HAP-1 (cell line): ENCODE results near the gene APOA1.

Experiments
- DNase-seq, 2 experiments: peaks; one replicate each; pipeline ENCODE4 v3.0.0-alpha.2; 2016 to 2020; ENCODE audit warnings: low spot score in 2 of 2
- H3K27me3 ChIP-seq: fragments of 250-450 bp; sonication (Bioruptor Pico); 2 replicates; pipeline ENCODE4 v1.5.1; 2020; ENCODE audit warnings: low read depth, mild to moderate bottlenecking, moderate library complexity
- H3K36me3 ChIP-seq: fragments of 250-450 bp; sonication (Bioruptor Pico); replicated peaks from 2 replicates; pipeline ENCODE4 v1.5.1; 2020; ENCODE audit warnings: mild to moderate bottlenecking
- H3K4me1 ChIP-seq: fragments of 250-450 bp; sonication (Bioruptor Pico); 2 replicates; pipeline ENCODE4 v1.5.1; 2020; ENCODE audit warnings: mild to moderate bottlenecking
- H3K4me3 ChIP-seq: fragments of 250-450 bp; sonication (Bioruptor Pico); 2 replicates; pipeline ENCODE4 v1.5.1; 2020; ENCODE audit warnings: mild to moderate bottlenecking, moderate library complexity
- H3K9me3 ChIP-seq: fragments of 250-450 bp; sonication (Bioruptor Pico); 2 replicates; pipeline ENCODE4 v1.5.1; 2020; ENCODE audit warnings: mild to moderate bottlenecking, moderate library complexity
- in situ Hi-C: fragments of 300-500 bp; cut with MboI; formaldehyde crosslinking; loops from 3 replicates; pipeline ENCODE4 v1.14.3; 2020; ENCODE audit warnings: low sequenced_read_pairs, inconsistent platforms, mixed read lengths

The APOA1 gene

DNA sequence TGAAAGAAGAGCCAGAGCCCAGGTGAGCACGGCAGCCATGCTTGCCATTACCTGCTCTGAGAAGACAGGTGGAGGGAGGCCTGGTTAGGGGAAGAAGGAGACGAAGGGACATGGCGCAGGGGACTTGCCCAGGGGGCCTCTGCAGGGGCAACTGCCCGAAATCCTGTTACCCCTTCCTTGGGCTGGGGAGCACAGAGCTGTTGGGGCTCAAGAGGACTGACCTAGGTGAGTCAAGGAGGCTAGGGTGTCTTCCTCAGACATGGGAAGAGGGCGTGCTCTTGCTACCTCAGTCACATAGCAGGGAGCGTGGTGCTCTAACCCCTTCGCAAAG is 45.6 kb downstream of the APOA1 start, which contains the start of gene APOA5:
Gene APOA5, minus strand, starts transcription at position 67 of the 331 bp plus-strand sequence. Its CDS starts 19 bp downstream, at position 48.
- H3K9me3 ChIP-seq, result no peaks in the 10 kb centered on the region; the same call in 1 of the 2 replicates
- H3K36me3 ChIP-seq, result no peaks in the 10 kb centered on the region
- peaks cover 8% of the 10 kb centered on the region for H3K4me1 ChIP-seq
- H3K4me3 ChIP-seq, result no peak within 1 kb of the TSS
- DNase-seq, result no peak
- in situ Hi-C loops, result loop anchor here (5.0 kb wide), 1 partner anchor 311 kb away; no protein-coding TSS in a partner anchor
- H3K27me3 ChIP-seq, result no peaks in the 10 kb centered on the region

DNA sequence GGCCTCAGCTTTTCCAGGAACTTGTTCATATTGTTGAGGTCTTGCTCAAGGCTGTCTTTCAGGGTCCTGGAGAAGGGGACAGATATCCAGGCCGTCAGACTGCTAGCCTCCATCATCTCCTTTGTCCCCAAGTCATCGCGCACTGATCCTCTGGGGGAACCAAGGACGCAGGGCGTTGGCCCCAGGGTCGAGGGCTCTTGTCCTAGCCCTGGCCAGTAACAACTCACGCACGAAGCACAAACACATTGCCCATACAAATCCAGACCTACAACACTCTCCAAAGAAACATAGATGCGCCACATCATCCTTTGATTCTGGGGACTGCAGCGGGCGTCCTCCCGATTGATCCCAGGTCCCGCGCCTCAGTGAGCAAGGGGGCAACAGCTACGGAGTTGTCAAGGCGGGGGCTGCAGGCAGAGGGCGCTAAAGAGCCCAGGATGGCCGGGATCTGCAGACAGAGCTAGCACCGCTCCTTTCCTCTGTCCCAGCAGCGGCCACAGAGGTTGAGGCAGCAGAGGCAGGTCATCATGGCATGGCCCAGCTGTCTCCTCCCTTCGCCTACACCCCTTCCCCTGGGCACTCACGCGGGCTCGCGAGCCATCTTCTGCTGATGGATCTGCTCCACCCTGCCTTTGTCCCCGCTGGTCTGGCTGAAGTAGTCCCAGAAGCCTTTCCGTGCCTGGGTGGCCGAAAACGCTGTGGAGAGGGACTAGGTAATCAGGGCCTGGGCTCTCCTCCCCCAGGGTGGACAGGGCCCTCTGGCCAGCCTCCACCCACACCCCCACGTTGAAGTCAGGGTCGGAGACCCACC is 46.2 kb downstream of the APOA1 start:
- H3K4me1 ChIP-seq, result peaks cover 8% of the 10 kb centered on the region
- DNase-seq, result peak; percentile 62 to 90
- H3K9me3 ChIP-seq, result no peaks in the 10 kb centered on the region; the same call in 1 of the 2 replicates
- H3K4me3 ChIP-seq, result no peak overlapping the region
- H3K36me3 ChIP-seq, result peaks cover 4% of the 10 kb centered on the region
- no peaks in the 10 kb centered on the region for H3K27me3 ChIP-seq
- in situ Hi-C loops, result loop anchor here (5.0 kb wide), 1 partner anchor 311 kb away; no protein-coding TSS in a partner anchor

DNA sequence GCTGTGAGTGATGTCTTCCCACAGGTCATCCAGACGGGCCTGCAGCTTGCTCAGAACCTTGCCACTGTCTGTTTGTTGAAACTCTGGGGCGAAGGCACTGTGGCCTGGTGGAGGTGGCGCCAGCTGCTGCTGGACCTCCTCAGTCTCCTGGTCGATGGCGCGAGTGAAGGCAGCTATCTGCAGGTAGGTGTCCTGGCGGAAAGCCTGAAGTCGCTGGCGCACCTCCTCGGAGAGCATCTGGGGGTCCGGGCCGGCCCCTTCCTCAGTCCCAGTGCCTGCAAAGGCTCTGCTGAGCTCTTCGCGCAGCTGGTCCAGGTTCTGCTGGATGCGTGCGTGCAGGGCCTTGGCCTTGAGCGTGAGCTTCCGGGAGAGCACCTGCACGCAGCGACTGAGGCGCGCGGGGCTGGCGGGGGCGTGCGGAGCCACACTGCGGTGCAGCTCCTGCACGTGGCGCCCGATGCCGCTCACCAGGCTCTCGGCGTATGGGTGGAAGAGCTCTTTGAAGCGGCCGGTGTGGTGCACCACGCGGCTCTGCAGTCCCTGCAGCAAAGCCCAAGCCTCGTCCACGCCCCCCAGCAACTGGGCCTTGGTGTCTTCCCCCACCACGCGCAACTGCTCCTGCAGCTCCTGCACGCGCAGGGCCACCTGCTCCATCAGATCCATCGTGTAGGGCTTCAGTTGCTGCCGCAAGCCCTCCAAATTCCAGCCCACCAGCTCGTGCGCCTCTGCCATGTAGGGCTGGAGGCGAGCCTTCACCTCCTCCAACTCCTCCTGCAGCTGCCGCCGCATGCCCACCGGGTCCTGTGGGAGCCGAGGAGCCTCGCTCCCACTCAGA is 47.0 kb downstream of the APOA1 start:
- H3K9me3 ChIP-seq, result no peaks in the 10 kb centered on the region; the same call in 1 of the 2 replicates
- no peaks in the 10 kb centered on the region for H3K27me3 ChIP-seq
- no peak overlapping the region for H3K4me3 ChIP-seq
- in situ Hi-C loops, result loop anchor here (5.0 kb wide), 1 partner anchor 312 kb away; no protein-coding TSS in a partner anchor
- peaks cover 12% of the 10 kb centered on the region for H3K36me3 ChIP-seq
- peaks cover 8% of the 10 kb centered on the region for H3K4me1 ChIP-seq
- DNase-seq, result no peak

DNA sequence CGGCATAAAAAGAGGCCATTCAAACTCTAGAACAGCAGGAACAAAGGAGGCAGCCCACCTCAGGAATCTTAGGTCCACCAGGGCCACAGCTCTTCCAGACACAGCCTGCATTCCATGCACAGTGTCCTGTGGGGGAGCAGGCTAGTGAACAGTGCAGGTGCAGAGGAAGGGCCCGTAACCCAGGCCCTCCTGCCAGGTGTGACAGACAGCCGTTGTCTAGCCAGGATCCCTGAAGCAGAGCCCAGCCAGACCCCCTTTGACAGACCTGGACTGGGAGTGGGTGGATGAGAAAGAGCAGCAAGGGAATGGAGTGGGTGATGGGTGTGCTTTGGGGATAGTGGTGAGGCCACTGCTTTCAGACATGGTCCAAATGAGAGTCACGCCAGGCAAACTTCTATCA is 48.4 kb downstream of the APOA1 start:
- in situ Hi-C loops, result no loop called here

DNA sequence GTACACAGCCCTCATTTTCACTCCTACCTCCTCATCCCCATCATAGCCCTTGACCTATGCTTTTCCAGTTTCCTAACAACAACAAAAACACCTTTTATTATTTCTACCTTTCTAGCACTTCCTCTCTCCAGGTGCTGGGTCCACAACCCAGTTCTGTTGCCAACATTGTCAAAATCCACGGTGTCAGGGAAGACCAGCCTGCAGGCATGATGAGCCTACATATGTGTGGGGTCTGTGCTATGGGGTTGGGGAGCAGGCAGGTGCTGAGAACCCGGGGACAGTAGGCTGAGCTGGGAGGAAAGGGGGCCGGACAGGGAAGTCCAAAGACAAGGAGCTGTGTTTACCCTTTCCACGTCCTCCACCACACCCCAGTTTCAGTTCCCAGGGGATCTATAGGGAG is 48.9 kb downstream of the APOA1 start:
- DNase-seq, result no peak
- no peaks in the 10 kb centered on the region; the same call in 1 of the 2 replicates for H3K9me3 ChIP-seq
- peaks cover 6% of the 10 kb centered on the region for H3K4me1 ChIP-seq
- peak overlapping the region; percentile 77 for H3K4me3 ChIP-seq
- peaks cover 31% of the 10 kb centered on the region for H3K36me3 ChIP-seq
- no peaks in the 10 kb centered on the region for H3K27me3 ChIP-seq
- in situ Hi-C loops, result no loop called here

More for the DNA sequence above, 48.4 kb downstream of the APOA1 start:
- no peak for DNase-seq
- H3K4me3 ChIP-seq, result no peak overlapping the region
- no peaks in the 10 kb centered on the region; the same call in 1 of the 2 replicates for H3K9me3 ChIP-seq
- H3K27me3 ChIP-seq, result no peaks in the 10 kb centered on the region
- H3K36me3 ChIP-seq, result peaks cover 27% of the 10 kb centered on the region
- peaks cover 8% of the 10 kb centered on the region for H3K4me1 ChIP-seq

DNA sequence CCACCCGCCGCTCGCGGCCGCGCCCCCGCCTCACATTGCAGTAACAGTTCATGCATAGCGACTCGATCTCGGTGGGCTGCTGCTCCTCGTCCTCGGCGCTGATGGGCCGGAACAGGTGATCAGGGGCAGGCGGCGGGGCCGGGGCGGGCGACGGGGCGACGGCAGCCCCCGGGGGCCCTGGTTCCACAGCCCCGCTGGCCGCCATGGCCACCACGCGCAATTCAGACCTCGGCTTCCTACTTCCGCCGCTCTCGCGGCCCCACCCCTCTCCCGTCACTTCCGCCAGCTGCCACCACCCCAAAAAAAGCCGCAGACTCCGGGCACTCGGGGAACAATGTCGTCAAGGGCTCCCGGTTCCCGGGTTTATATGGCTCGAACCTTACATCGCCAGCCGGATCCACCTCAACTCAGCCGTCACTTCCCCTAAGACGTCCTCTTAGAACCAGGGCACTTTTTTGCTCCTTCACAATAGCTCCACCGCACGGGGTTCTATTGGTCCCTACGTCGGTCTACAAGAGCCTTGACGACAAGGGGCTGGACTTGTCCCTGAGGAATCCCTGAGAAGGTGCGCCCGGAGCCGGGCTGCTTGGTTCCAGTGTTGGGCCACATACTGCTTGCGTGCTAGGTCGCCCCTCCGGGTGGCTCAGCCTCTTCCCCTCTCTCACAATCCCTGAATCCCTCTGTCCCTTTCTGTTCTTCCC is 49.5 kb downstream of the APOA1 start, which contains the start of gene ZPR1:
Gene ZPR1, minus strand, starts transcription at position 238 of the 701 bp plus-strand sequence. Its CDS starts 33 bp downstream, at position 205.
- in situ Hi-C loops, result no loop called here
- DNase-seq, result peak; percentile 21 to 80
- H3K27me3 ChIP-seq, result no peaks in the 10 kb centered on the region
- H3K4me3 ChIP-seq, result peak within 1 kb of the TSS; percentile 77
- H3K4me1 ChIP-seq, result peaks cover 4% of the 10 kb centered on the region; the same call in 1 of the 2 replicates
- H3K36me3 ChIP-seq, result peaks cover 37% of the 10 kb centered on the region
- H3K9me3 ChIP-seq, result no peaks in the 10 kb centered on the region; the same call in 1 of the 2 replicates

DNA sequence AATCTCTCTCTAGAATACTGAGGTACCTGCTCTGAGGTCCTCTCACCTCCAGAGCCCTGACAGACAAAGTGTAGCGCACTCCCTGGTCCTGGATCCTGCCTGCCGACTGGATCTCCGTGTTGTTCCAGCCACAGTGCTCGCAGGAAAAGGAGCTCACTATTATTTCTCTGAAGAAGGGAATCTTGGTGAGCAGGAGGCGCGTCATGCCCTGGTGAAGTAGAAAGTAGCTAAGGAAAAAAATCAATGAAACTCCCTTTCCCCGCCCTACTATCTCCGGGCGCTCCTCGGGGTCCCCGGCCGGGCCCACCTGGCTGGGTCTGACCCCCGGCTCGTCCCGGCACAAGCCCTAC is 50.0 kb downstream of the APOA1 start:
- Histone ChIP-seq H3K27me3 (no peaks in the 10 kb centered on the region), H3K36me3 (peaks cover 42% of the 10 kb centered on the region), H3K4me1 (peaks cover 4% of the 10 kb centered on the region; the same call in 1 of the 2 replicates), H3K9me3 (no peaks in the 10 kb centered on the region; the same call in 1 of the 2 replicates), H3K4me3 (peak overlapping the region; percentile 77)
- no peak for DNase-seq
- in situ Hi-C loops, result no loop called here

DNA sequence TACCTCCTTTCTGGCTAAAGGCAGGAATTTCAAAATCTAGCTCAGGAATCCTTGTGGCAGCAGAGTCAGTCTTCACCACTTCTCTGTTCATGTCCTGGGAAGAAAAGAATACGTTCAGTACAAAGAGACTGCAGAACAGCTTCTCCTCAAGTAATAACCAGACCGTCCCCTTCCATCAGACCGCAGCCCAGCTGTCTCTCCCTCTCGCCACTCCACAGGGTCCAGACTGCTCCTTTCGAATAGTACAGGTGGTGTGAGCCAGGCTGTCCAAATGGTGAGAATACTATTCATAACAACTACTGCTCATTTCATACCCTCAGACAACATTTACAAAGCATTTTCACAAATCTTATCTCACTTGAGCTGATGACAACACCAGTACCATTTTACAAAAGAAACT is 50.5 kb downstream of the APOA1 start:
- Histone ChIP-seq H3K4me1 (peaks cover 4% of the 10 kb centered on the region; the same call in 1 of the 2 replicates), H3K27me3 (no peaks in the 10 kb centered on the region), H3K9me3 (no peaks in the 10 kb centered on the region; the same call in 1 of the 2 replicates), H3K36me3 (peaks cover 47% of the 10 kb centered on the region), H3K4me3 (peak overlapping the region; percentile 77)
- in situ Hi-C loops, result no loop called here
- no peak for DNase-seq

DNA sequence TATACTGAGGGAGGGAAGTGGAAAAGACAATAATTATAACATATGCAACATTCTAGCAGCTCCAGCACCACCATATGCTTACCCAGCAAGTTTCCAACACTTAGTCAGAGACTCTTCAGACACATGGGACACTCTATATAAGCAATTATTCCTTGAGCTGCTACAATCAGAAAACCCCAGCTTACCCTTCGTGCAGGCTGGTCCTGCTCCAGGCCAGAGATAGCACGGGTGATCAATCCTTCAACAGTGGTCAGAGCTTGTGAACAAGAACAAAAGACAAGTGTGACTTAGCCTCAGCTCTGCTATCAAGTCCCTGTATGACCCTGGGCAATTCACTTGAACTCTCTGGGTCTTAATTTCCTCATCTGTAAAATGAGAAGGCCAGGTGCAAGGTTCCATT is 51.1 kb downstream of the APOA1 start:
- in situ Hi-C loops, result no loop called here
- Histone ChIP-seq H3K4me1 (peaks cover 4% of the 10 kb centered on the region; the same call in 1 of the 2 replicates), H3K27me3 (no peaks in the 10 kb centered on the region), H3K36me3 (peaks cover 51% of the 10 kb centered on the region), H3K9me3 (no peaks in the 10 kb centered on the region; the same call in 1 of the 2 replicates), H3K4me3 (no peak overlapping the region; the same call in 1 of the 2 replicates)
- no peak for DNase-seq
